ENCODE measurements around the gene DCLRE1A.
"Not testable (repeated sequence)": the region's sequence is repeated elsewhere in the genome, so short reads cannot be mapped to it uniquely, and the experiment has no call there.

DNA sequence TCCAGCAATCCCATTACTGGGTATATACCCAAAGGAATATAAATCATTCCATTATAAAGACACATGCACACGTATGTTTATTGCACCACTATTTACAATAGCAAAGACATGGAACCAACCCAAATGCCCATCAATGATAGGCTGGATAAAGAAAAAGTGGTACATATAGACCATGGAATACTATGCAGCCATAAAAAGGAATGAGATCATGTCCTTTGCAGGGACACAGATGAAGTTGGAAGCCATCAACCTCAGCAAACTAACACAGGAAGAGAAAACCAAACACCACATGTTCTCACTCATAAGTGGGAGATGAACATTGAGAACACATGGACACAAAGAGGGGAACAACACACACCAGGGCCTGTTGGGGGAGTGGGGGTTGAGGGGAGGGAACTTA lies 39.2 kb downstream of the DCLRE1A start:
- TF ChIP-seq, protein P1, sequence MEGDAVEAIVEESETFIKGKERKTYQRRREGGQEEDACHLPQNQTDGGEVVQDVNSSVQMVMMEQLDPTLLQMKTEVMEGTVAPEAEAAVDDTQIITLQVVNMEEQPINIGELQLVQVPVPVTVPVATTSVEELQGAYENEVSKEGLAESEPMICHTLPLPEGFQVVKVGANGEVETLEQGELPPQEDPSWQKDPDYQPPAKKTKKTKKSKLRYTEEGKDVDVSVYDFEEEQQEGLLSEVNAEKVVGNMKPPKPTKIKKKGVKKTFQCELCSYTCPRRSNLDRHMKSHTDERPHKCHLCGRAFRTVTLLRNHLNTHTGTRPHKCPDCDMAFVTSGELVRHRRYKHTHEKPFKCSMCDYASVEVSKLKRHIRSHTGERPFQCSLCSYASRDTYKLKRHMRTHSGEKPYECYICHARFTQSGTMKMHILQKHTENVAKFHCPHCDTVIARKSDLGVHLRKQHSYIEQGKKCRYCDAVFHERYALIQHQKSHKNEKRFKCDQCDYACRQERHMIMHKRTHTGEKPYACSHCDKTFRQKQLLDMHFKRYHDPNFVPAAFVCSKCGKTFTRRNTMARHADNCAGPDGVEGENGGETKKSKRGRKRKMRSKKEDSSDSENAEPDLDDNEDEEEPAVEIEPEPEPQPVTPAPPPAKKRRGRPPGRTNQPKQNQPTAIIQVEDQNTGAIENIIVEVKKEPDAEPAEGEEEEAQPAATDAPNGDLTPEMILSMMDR (IDR thresholded peaks at IDR 0.05): not testable (repeated sequence)
- not testable (repeated sequence) for TF ChIP-seq EZH2 (IDR thresholded peaks at IDR 0.05; ENCODE audit: borderline replicate concordance, insufficient read depth, low read depth, low read length, poor library complexity, severe bottlenecking)

All from B cell (primary cell).